HL-60 (cell line): Measurements from ENCODE around the gene MIAT.

Source experiments
- CTCF ChIP-seq: IDR thresholded peaks from one replicate; pipeline ENCODE4 v1.5.1; 2011; ENCODE audit warnings: low read length, control low read depth, inconsistent platforms; ENCODE audit not compliant: insufficient read depth
- GABPA ChIP-seq: IDR thresholded peaks from 2 replicates; pipeline ENCODE4 v1.6.1; 2012; ENCODE audit warnings: low read depth
- POLR2AphosphoS5 ChIP-seq: IDR thresholded peaks from 2 replicates; pipeline ENCODE4 v1.6.1; 2012; ENCODE audit warnings: low read depth
- REST ChIP-seq: IDR thresholded peaks from 2 replicates; pipeline ENCODE4 v1.6.1; 2012; ENCODE audit warnings: low read depth; ENCODE audit not compliant: insufficient replicate concordance
- SPI1 ChIP-seq: IDR thresholded peaks from 2 replicates; pipeline ENCODE4 v1.6.1; 2012; ENCODE audit warnings: low read depth, mild to moderate bottlenecking, borderline replicate concordance

GRCh38 chr22:26691377-26691716, 34.0 kb downstream of the MIAT start:
- TF ChIP-seq CTCF (no peak), POLR2AphosphoS5 (no peak), REST (no peak), GABPA (no peak), SPI1 (no peak)
